ENCODE data around the gene FAM210A.
A peak's percentile ranks its signal among the peaks of the same experiment; 100 is the strongest.

Gene FAM210A

DNA sequence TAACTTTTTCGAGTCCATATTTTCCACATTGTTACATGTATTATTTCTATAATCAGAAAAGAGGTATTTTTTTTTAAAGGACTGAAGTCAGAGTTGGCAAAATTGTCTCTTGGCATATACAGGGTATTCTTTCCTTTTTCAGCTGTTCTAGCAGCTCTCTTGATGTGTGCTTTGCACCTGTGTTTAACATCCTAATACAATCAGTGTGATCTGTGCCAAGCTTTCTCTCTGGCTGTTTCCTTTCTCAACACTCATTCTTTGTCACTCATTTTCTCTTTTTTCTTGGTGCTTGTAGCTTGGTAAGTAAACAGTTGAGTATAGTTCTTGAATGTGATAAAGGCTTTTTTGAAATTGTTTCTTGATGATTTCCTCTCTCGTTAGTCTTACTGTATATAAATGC, 9.3 kb upstream of the FAM210A start:
- H3K4me3 ChIP-seq (replicated peaks; ENCODE audit: insufficient read depth, low read length) = no peak overlapping the region
- no peak for TF ChIP-seq CTCF (IDR thresholded peaks at IDR 0.05; ENCODE audit: insufficient read depth, low read length)
- TF ChIP-seq POLR2AphosphoS5 (IDR thresholded peaks at IDR 0.05; ENCODE audit: low read depth) = no peak
- TF ChIP-seq GABPA (IDR thresholded peaks at IDR 0.05; ENCODE audit: low read depth) = no peak
- TF ChIP-seq REST (IDR thresholded peaks at IDR 0.05; ENCODE audit: insufficient replicate concordance, low read depth) = no peak
- no peak for TF ChIP-seq SPI1 (IDR thresholded peaks at IDR 0.05; ENCODE audit: borderline replicate concordance, low read depth)
- H3K27me3 ChIP-seq (ENCODE audit: insufficient read depth, poor library complexity, severe bottlenecking) = no peaks in the 10 kb centered on the region
- no peak overlapping the region for H3K27ac ChIP-seq (replicated peaks)
- no peak for DNase-seq (ENCODE audit: low read depth in 1 of 2, low spot score in 1 of 2)

GRCh38 chr18:13730481-13730880, 4.1 kb upstream of the FAM210A start:
- no peak for DNase-seq (ENCODE audit: low read depth in 1 of 2, low spot score in 1 of 2)
- Histone ChIP-seq H3K27me3 (ENCODE audit: insufficient read depth, poor library complexity, severe bottlenecking) (no peaks in the 10 kb centered on the region), H3K27ac (replicated peaks) (no peak overlapping the region), H3K4me3 (replicated peaks; ENCODE audit: insufficient read depth, low read length) (no peak overlapping the region)
- no peak for TF ChIP-seq SPI1 (IDR thresholded peaks at IDR 0.05; ENCODE audit: borderline replicate concordance, low read depth)

GRCh38 chr18:13726972-13727331, 594 bp upstream of the FAM210A start:
- peak overlapping the region; percentile 83 for H3K27ac ChIP-seq (replicated peaks)
- H3K4me3 ChIP-seq (replicated peaks; ENCODE audit: insufficient read depth, low read length) = peak overlapping the region; percentile 97
- no peaks in the 10 kb centered on the region for H3K27me3 ChIP-seq (ENCODE audit: insufficient read depth, poor library complexity, severe bottlenecking)
- TF ChIP-seq SPI1 (IDR thresholded peaks at IDR 0.05; ENCODE audit: borderline replicate concordance, low read depth) (no peak), GABPA (IDR thresholded peaks at IDR 0.05; ENCODE audit: low read depth) (no peak), POLR2AphosphoS5 (IDR thresholded peaks at IDR 0.05; ENCODE audit: low read depth) (no peak), REST (IDR thresholded peaks at IDR 0.05; ENCODE audit: insufficient replicate concordance, low read depth) (no peak), CTCF (IDR thresholded peaks at IDR 0.05; ENCODE audit: insufficient read depth, low read length) (no peak)
- no peak for DNase-seq (ENCODE audit: low read depth in 1 of 2, low spot score in 1 of 2)

GRCh38 chr18:13725566-13726231, 659 bp downstream of the FAM210A start:
- H3K4me3 ChIP-seq (replicated peaks; ENCODE audit: insufficient read depth, low read length) = peak overlapping the region; percentile 97
- H3K27ac ChIP-seq (replicated peaks) = peak overlapping the region; percentile 83
- DNase-seq (ENCODE audit: low read depth in 1 of 2, low spot score in 1 of 2) = peak in 1 of 2 experiments; percentile 13
- H3K27me3 ChIP-seq (ENCODE audit: insufficient read depth, poor library complexity, severe bottlenecking) = no peaks in the 10 kb centered on the region
- TF ChIP-seq REST (IDR thresholded peaks at IDR 0.05; ENCODE audit: insufficient replicate concordance, low read depth) = no peak
- TF ChIP-seq POLR2AphosphoS5 (IDR thresholded peaks at IDR 0.05; ENCODE audit: low read depth) = no peak
- TF ChIP-seq GABPA (IDR thresholded peaks at IDR 0.05; ENCODE audit: low read depth) = no peak
- TF ChIP-seq SPI1 (IDR thresholded peaks at IDR 0.05; ENCODE audit: borderline replicate concordance, low read depth) = no peak
- no peak for TF ChIP-seq CTCF (IDR thresholded peaks at IDR 0.05; ENCODE audit: insufficient read depth, low read length)

All from HL-60 (cell line).